Measurements from ENCODE around the gene SCAPER. TPM values are rescaled to one million over a fixed set of nuclear protein-coding genes. Genes with fewer than 3 reads are reported as not detected.

SCAPER gene
- total RNA-seq, 1 experiment from 2014 or later, result 7.4 TPM

- Histone ChIP-seq H3K4me2 (ENCODE audit: insufficient read depth, insufficient read length, low read length) (no peak overlapping the region), H3K27ac (ENCODE audit: insufficient read length, low read depth, low read length) (no peak overlapping the region), H3K14ac (ENCODE audit: insufficient read depth, low read length) (no peak overlapping the region), H4K8ac (replicated peaks; ENCODE audit: insufficient read length, low read depth, low read length) (no peak overlapping the region), H3K4me1 (ENCODE audit: insufficient read depth, low read length) (no peaks in the 10 kb centered on the region), H2BK5ac (ENCODE audit: insufficient read length, low read length) (no peak overlapping the region), H4K91ac (ENCODE audit: insufficient read length, low read depth, low read length) (no peak overlapping the region), H2AFZ (ENCODE audit: low read length) (no peak overlapping the region), H3K56ac (ENCODE audit: insufficient read length, low read depth, low read length) (no peak overlapping the region), H3K9me3 (ENCODE audit: control insufficient read depth, low read depth, low read length) (no peaks in the 10 kb centered on the region), H3K79me1 (ENCODE audit: insufficient read depth, low read depth, low read length, poor library complexity, severe bottlenecking) (no peaks in the 10 kb centered on the region), H2BK20ac (ENCODE audit: low read depth, low read length, poor library complexity, severe bottlenecking) (no peak overlapping the region), H3K79me2 (ENCODE audit: insufficient read depth, low read length) (no peaks in the 10 kb centered on the region), H2BK12ac (ENCODE audit: insufficient read length, low read depth, low read length) (no peak overlapping the region), H3K4ac (ENCODE audit: low read depth, low read length) (no peak overlapping the region), H3K18ac (ENCODE audit: insufficient read length, low read depth, low read length) (no peak overlapping the region), H2AK5ac (ENCODE audit: insufficient read length, low read length) (no peak overlapping the region), H2BK120ac (ENCODE audit: low read depth, low read length, poor library complexity, severe bottlenecking) (no peak overlapping the region), H3T11ph (ENCODE audit: low read length) (no peak overlapping the region), H3K27me3 (ENCODE audit: insufficient read depth, low read length) (no peaks in the 10 kb centered on the region), H3K9ac (ENCODE audit: extremely low read depth, insufficient read length, low read length) (no peak overlapping the region), H3K23ac (ENCODE audit: insufficient read length, low read depth, low read length) (no peak overlapping the region), H2BK15ac (ENCODE audit: low read depth, low read length) (no peak overlapping the region), H3K23me2 (ENCODE audit: insufficient read length, low read depth, low read length, poor library complexity, severe bottlenecking) (no peaks in the 10 kb centered on the region), H4K5ac (ENCODE audit: insufficient read length, low read depth, low read length) (no peak overlapping the region), H4K20me1 (ENCODE audit: control insufficient read depth, insufficient read depth, insufficient read length) (no peaks in the 10 kb centered on the region)
- no peak overlapping the region for H3K4me3 Mint-ChIP-seq
- DNase-seq, result no peak
- H3K4me1 Mint-ChIP-seq, result no peaks in the 10 kb centered on the region
- TF ChIP-seq CTCF (conservative IDR thresholded peaks at IDR 0.05), result no peak
- H3K9me3 Mint-ChIP-seq, result peaks cover 14 to 21% of the 10 kb centered on the region in 2 experiments
- H3K27me3 Mint-ChIP-seq (ENCODE audit: low read depth), result no peaks in the 10 kb centered on the region
- H3K36me3 Mint-ChIP-seq (ENCODE audit: insufficient read depth in 1 of 3, low read depth in 3 of 3), result peaks cover 12 to 32% (median 25%) of the 10 kb centered on the region in 3 experiments
- H3K27ac Mint-ChIP-seq, result no peak overlapping the region
Observed at GRCh38 chr15:76730262-76730661, 174.9 kb downstream of the SCAPER start.

All from H9 (cell line).